ENCODE measurements around the gene PLEKHA3. TPM values are rescaled to one million over a fixed set of nuclear protein-coding genes. Genes with fewer than 3 reads are reported as not detected.
A peak's percentile ranks its signal among the peaks of the same experiment; 100 is the strongest.

PLEKHA3 gene
- total and polyA plus RNA-seq, 9 of the 15 experiments (the other 6 are each of a cell fraction or from before 2014, with no cell fraction given) = 2.3 to 23.4 (median 10.5) TPM

- no peak for TF ChIP-seq RERE (CRISPR knock-in tag; IDR thresholded peaks at IDR 0.05; ENCODE audit: borderline replicate concordance)
- TF ChIP-seq TBP (optimal IDR thresholded peaks at IDR 0.05; ENCODE audit: low read depth, low read length) = peak; percentile 49
- TF ChIP-seq HIVEP1 (CRISPR knock-in tag; IDR thresholded peaks at IDR 0.05) = no peak
- no peak for TF ChIP-seq ZNF551 (CRISPR knock-in tag; IDR thresholded peaks at IDR 0.05)
- TF ChIP-seq DACH1 (IDR thresholded peaks at IDR 0.05; ENCODE audit: partially characterized antibody) = no peak
- TF ChIP-seq, protein P1, sequence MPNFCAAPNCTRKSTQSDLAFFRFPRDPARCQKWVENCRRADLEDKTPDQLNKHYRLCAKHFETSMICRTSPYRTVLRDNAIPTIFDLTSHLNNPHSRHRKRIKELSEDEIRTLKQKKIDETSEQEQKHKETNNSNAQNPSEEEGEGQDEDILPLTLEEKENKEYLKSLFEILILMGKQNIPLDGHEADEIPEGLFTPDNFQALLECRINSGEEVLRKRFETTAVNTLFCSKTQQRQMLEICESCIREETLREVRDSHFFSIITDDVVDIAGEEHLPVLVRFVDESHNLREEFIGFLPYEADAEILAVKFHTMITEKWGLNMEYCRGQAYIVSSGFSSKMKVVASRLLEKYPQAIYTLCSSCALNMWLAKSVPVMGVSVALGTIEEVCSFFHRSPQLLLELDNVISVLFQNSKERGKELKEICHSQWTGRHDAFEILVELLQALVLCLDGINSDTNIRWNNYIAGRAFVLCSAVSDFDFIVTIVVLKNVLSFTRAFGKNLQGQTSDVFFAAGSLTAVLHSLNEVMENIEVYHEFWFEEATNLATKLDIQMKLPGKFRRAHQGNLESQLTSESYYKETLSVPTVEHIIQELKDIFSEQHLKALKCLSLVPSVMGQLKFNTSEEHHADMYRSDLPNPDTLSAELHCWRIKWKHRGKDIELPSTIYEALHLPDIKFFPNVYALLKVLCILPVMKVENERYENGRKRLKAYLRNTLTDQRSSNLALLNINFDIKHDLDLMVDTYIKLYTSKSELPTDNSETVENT (CRISPR knock-in tag; IDR thresholded peaks at IDR 0.05) = peak; percentile 38
- TF ChIP-seq, protein P2, sequence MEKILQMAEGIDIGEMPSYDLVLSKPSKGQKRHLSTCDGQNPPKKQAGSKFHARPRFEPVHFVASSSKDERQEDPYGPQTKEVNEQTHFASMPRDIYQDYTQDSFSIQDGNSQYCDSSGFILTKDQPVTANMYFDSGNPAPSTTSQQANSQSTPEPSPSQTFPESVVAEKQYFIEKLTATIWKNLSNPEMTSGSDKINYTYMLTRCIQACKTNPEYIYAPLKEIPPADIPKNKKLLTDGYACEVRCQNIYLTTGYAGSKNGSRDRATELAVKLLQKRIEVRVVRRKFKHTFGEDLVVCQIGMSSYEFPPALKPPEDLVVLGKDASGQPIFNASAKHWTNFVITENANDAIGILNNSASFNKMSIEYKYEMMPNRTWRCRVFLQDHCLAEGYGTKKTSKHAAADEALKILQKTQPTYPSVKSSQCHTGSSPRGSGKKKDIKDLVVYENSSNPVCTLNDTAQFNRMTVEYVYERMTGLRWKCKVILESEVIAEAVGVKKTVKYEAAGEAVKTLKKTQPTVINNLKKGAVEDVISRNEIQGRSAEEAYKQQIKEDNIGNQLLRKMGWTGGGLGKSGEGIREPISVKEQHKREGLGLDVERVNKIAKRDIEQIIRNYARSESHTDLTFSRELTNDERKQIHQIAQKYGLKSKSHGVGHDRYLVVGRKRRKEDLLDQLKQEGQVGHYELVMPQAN (IDR thresholded peaks at IDR 0.05; ENCODE audit: borderline replicate concordance) = no peak
- TF ChIP-seq, protein P3, sequence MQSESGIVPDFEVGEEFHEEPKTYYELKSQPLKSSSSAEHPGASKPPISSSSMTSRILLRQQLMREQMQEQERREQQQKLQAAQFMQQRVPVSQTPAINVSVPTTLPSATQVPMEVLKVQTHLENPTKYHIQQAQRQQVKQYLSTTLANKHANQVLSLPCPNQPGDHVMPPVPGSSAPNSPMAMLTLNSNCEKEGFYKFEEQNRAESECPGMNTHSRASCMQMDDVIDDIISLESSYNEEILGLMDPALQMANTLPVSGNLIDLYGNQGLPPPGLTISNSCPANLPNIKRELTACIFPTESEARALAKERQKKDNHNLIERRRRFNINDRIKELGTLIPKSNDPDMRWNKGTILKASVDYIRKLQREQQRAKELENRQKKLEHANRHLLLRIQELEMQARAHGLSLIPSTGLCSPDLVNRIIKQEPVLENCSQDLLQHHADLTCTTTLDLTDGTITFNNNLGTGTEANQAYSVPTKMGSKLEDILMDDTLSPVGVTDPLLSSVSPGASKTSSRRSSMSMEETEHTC (IDR thresholded peaks at IDR 0.05) = peak; percentile 13; the same call in 1 of the 2 replicates
- 0 out of 2 replicates have a peak, but pooled peaks have one; percentile 11 for TF ChIP-seq ZBTB9 (CRISPR knock-in tag; IDR thresholded peaks at IDR 0.05)
- peak; percentile 65; the same call in 1 of the 2 replicates for TF ChIP-seq ZBTB17 (CRISPR knock-in tag; IDR thresholded peaks at IDR 0.05)
- peak; percentile 14 for TF ChIP-seq SMAD1 (IDR thresholded peaks at IDR 0.05; ENCODE audit: low read depth, low read length, partially characterized antibody)
Measured at GRCh38 chr2:178480227-178481181, at the start of gene PLEKHA3 (continued).
